H54 (cell line): ENCODE results near the gene HS3ST6.
A peak's percentile ranks its signal among the peaks of the same experiment; 100 is the strongest.
"Not testable (repeated sequence)": the region's sequence is repeated elsewhere in the genome, so short reads cannot be mapped to it uniquely, and the experiment has no call there.

Experiments used
- DNase-seq: peaks from one replicate; pipeline ENCODE4 v3.0.0; 2011; ENCODE audit warnings: low spot score, mixed read lengths; ENCODE audit not compliant: insufficient read length
- FAIRE-seq: peaks from 3 replicates; lab custom pipeline; 2011; peaks lifted over from hg19 to GRCh38; lab: Jason Lieb, UNC
- POLR2A ChIP-seq: IDR thresholded peaks from 2 replicates; pipeline ENCODE4 v1.6.1; 2011; ENCODE audit warnings: low read depth, mild to moderate bottlenecking, low read length

Gene HS3ST6

GRCh38 chr16:1923299-1924034 lies 5.3 kb upstream of the HS3ST6 start:
- DNase-seq: no peak
- no peak for TF ChIP-seq POLR2A
- no peak for FAIRE-seq

GRCh38 chr16:1922357-1922756 lies 4.1 kb upstream of the HS3ST6 start:
- no peak for FAIRE-seq
- no peak for DNase-seq
- no peak for TF ChIP-seq POLR2A

GRCh38 chr16:1920727-1921171 lies 2.5 kb upstream of the HS3ST6 start:
- TF ChIP-seq POLR2A: no peak
- DNase-seq (peak; percentile 65), FAIRE-seq (no peak)

- not testable (repeated sequence) for FAIRE-seq, DNase-seq
These were observed 1.9 kb upstream of the HS3ST6 start for GRCh38 chr16:1920122-1920521.

GRCh38 chr16:1919327-1919998 lies 1.2 kb upstream of the HS3ST6 start:
- TF ChIP-seq POLR2A: no peak
- DNase-seq (no peak), FAIRE-seq (no peak)

- no peak for TF ChIP-seq POLR2A
- DNase-seq (no peak), FAIRE-seq (no peak)
These were observed 407 bp downstream of the HS3ST6 start for GRCh38 chr16:1917665-1918350.

- DNase-seq: no peak
- no peak for FAIRE-seq
These were observed 1.1 kb downstream of the HS3ST6 start for GRCh38 chr16:1917056-1917664.

GRCh38 chr16:1916640-1916990 lies 1.6 kb downstream of the HS3ST6 start:
- no peak for TF ChIP-seq POLR2A
- DNase-seq (no peak), FAIRE-seq (no peak)

More at GRCh38 chr16:1917056-1917664, 1.1 kb downstream of the HS3ST6 start:
- no peak for TF ChIP-seq POLR2A

GRCh38 chr16:1915732-1916639 lies 2.2 kb downstream of the HS3ST6 start:
- FAIRE-seq: no peak
- no peak for DNase-seq
- TF ChIP-seq POLR2A: no peak

- no peak for TF ChIP-seq POLR2A
- DNase-seq (no peak), FAIRE-seq (no peak)
These were observed 3.2 kb downstream of the HS3ST6 start for GRCh38 chr16:1914988-1915387.

GRCh38 chr16:1914084-1914608 lies 4.1 kb downstream of the HS3ST6 start:
- no peak for TF ChIP-seq POLR2A
- no peak for FAIRE-seq
- DNase-seq: no peak

- no peak for FAIRE-seq
- DNase-seq: no peak
- TF ChIP-seq POLR2A: no peak
These were observed 4.7 kb downstream of the HS3ST6 start for GRCh38 chr16:1913327-1914083.
